Left lung (tissue), 10 donors: ENCODE data around the gene MYCBP. TPM values are rescaled to one million over a fixed set of nuclear protein-coding genes. Genes with fewer than 3 reads are reported as not detected.

Experiments used
- ATAC-seq: fragments of 200-7000 bp; cut with Tn5 transposase; one replicate; pipeline ENCODE4 v1.9.1; 2020; ENCODE audit warnings: moderate library complexity
- DNase-seq, 4 donors: peaks; one replicate each; pipeline ENCODE4 v3.0.0-alpha.2; 2013 to 2020
- H3K27ac ChIP-seq, 2 donors: fragments of 200-600 bp; sonication (generic) in 1 of 2; one replicate each; pipeline versions ENCODE4 v1.5.0 to v1.8.0; 2020 to 2021
- H3K27me3 ChIP-seq, 2 donors: fragments of 200-600 bp; sonication (generic) in 1 of 2; one replicate each; pipeline versions ENCODE4 v1.5.0 to v1.8.0; 2020 to 2021
- H3K36me3 ChIP-seq, 2 donors: fragments of 200-600 bp; sonication (generic) in 1 of 2; one replicate each; pipeline versions ENCODE4 v1.5.0 to v1.8.0; 2020 to 2021
- H3K4me1 ChIP-seq, 2 donors: fragments of 200-600 bp; one replicate each; pipeline ENCODE4 v1.8.0; 2021
- H3K4me3 ChIP-seq, 2 donors: fragments of 200-600 bp; sonication (generic) in 1 of 2; one replicate each; pipeline versions ENCODE4 v1.5.0 to v1.8.0; 2020 to 2021; ENCODE audit warnings: mild to moderate bottlenecking in 1 of 2
- H3K9me3 ChIP-seq, 2 donors: fragments of 200-600 bp; sonication (generic) in 1 of 2; one replicate each; pipeline versions ENCODE4 v1.5.0 to v1.8.0; 2020 to 2021
- intact Hi-C, 2 donors: fragments of 100-400 bp; cut with DNase I; formaldehyde crosslinking; loops; one replicate each; pipeline versions ENCODE4 v1.11.2 to v1.14.2; 2022
- polyA plus RNA-seq, 6 donors: library from polyadenylated mRNA; unstranded; fragments of 120-200 nt; gene quantifications; one replicate each; pipeline ENCODE4 v1.2.1, GENCODE V29; 2013; ENCODE audit not compliant: insufficient read length in 6 of 6
- total RNA-seq, 2 donors: library from RNA; stranded (reverse); fragmentation: NEBNext Ultra II Directional; extraction: Animal tissue kit (Norgen Biotek cat#: 25700); gene quantifications; one replicate each; pipeline ENCODE4 v1.2.1, GENCODE V29; 2021
- TF ChIP-seq, protein P1 (sequence below), 2 donors: fragments of 200-600 bp; sonication (generic) in 1 of 2; IDR thresholded peaks; one replicate each; pipeline versions ENCODE4 v1.5.0 to v1.8.0; 2021; ENCODE audit warnings: antibody characterized with exemption in 2 of 2
- donor health status: DM: no; HTN: yes; CAD: no.
- donor health status: DM: no; HTN: no; CAD: no.

Gene MYCBP
- total and polyA plus RNA-seq, 8 donors = 16.1 to 29.7 (median 22.5) TPM

DNA sequence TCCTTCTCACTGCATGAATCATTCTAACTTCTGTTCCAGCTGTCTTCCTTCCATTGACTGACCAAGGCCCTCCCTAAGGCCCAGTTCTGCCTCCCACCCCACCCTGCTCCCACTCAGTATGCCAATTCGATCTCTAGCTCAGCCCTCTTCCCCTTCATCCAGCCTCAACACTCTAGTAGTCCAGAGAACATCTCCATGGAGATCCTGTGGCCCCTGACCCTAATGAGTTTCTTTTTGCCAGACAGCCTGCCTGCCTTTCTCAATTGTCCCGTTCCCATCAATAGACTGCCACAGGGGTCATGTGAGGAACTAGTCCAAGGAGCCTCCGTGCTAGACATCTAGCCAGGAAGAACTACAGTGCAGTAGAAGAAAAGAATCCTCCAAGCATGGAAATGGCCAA is 40.0 kb downstream of the MYCBP start:
- TF ChIP-seq, protein P1, sequence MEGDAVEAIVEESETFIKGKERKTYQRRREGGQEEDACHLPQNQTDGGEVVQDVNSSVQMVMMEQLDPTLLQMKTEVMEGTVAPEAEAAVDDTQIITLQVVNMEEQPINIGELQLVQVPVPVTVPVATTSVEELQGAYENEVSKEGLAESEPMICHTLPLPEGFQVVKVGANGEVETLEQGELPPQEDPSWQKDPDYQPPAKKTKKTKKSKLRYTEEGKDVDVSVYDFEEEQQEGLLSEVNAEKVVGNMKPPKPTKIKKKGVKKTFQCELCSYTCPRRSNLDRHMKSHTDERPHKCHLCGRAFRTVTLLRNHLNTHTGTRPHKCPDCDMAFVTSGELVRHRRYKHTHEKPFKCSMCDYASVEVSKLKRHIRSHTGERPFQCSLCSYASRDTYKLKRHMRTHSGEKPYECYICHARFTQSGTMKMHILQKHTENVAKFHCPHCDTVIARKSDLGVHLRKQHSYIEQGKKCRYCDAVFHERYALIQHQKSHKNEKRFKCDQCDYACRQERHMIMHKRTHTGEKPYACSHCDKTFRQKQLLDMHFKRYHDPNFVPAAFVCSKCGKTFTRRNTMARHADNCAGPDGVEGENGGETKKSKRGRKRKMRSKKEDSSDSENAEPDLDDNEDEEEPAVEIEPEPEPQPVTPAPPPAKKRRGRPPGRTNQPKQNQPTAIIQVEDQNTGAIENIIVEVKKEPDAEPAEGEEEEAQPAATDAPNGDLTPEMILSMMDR (IDR thresholded peaks at IDR 0.05) = no peak
- H3K9me3 ChIP-seq = no peaks in the 10 kb centered on the region
- peaks cover 0 to 12% of the 10 kb centered on the region in 2 donors for H3K27me3 ChIP-seq
- peaks cover 0 to 5% of the 10 kb centered on the region in 2 donors for H3K36me3 ChIP-seq
- no peak overlapping the region for H3K4me3 ChIP-seq
- no peak overlapping the region for H3K27ac ChIP-seq
- H3K4me1 ChIP-seq = peaks cover 0 to 14% of the 10 kb centered on the region in 2 donors
- DNase-seq = no peak
- intact Hi-C loops = no loop called here
- no peak for ATAC-seq

DNA sequence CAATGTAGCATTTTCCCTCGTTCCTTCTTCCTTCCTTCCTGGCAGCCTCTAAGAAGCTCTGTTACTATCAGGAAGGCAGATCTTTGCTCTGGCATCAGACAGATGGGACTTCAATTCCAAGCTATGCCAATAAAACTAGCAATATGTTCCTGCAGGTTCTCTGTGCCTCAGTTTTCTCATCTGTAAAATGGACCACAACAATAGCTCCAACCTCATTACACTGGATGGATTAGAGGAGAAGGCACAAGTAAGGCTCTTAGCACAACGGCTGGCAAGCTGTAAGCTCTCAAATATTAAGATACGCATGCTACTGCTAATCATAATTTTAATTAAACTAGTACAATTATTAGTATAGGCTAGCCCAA is 40.8 kb downstream of the MYCBP start:
- Histone ChIP-seq H3K27me3 (peaks cover 0 to 12% of the 10 kb centered on the region in 2 donors), H3K36me3 (no peaks in the 10 kb centered on the region)
- intact Hi-C loops = no loop called here

DNA sequence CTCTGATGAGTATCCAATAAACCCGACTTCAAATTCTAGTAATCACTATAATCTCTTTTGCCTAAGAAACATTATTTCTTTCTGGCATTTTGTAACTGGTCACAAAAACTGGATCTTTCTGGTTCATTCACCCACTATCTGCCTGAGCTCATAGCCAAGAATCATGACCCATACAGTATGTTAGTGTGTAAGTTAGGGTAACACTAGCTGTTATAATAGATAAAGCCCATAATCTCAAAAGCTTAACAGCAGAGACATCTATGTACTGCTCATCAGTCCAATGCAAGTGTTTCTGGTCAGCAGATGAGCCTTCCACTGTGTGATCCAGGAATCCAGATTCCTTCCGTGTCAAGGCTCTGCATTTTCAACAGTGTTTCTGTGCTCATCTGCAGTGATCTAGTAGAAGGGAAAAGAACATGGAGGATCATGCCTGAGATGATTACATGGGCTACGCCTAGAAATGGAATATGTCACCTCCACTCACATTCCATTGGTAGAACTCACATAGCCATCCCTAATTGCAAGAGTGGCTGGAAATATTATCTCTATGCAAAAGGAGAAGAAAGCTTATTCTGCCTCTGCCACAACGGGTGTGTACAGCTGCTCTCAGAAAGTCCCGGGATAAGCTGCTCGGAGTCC is 41.3 kb downstream of the MYCBP start:
- TF ChIP-seq, protein P1 (IDR thresholded peaks at IDR 0.05) = no peak
- Histone ChIP-seq H3K4me3 (no peak overlapping the region), H3K9me3 (no peaks in the 10 kb centered on the region), H3K4me1 (peaks cover 0 to 14% of the 10 kb centered on the region in 2 donors), H3K36me3 (no peaks in the 10 kb centered on the region), H3K27ac (no peak overlapping the region), H3K27me3 (peaks cover 0 to 12% of the 10 kb centered on the region in 2 donors)
- DNase-seq (no peak), ATAC-seq (no peak)
- intact Hi-C loops = no loop called here

More for the DNA sequence above, 40.8 kb downstream of the MYCBP start:
- H3K4me1 ChIP-seq = peaks cover 0 to 14% of the 10 kb centered on the region in 2 donors
- no peak overlapping the region for H3K4me3 ChIP-seq
- ATAC-seq (no peak), DNase-seq (no peak)
- no peaks in the 10 kb centered on the region for H3K9me3 ChIP-seq
- TF ChIP-seq, protein P1 (IDR thresholded peaks at IDR 0.05) = no peak
- no peak overlapping the region for H3K27ac ChIP-seq

DNA sequence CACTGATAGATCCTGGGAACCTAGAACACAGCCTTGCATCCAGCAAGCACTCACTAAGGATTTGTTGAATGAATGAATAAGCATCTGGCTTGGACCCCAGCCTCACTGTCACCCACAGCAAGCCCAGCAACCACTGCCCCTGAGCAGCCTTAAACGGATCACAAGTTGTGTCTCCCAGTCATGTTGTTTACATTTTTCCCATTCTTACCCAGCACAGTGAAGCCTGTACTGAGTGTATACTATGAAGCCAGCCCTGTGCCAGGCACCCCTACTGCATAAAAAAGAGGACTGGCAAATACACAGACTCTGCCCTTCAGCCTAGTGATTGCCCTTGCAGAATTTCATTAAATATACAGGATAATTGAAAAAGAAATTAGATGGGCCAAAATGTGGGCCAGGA is 43.8 kb downstream of the MYCBP start:
- intact Hi-C loops = no loop called here
- no peak overlapping the region for H3K4me3 ChIP-seq
- H3K27ac ChIP-seq = no peak overlapping the region
- TF ChIP-seq, protein P1 (IDR thresholded peaks at IDR 0.05) = no peak
- peaks cover 0 to 4% of the 10 kb centered on the region in 2 donors for H3K4me1 ChIP-seq
- no peaks in the 10 kb centered on the region for H3K9me3 ChIP-seq
- no peaks in the 10 kb centered on the region for H3K36me3 ChIP-seq
- ATAC-seq (no peak), DNase-seq (no peak)
- H3K27me3 ChIP-seq = peaks cover 0 to 12% of the 10 kb centered on the region in 2 donors

DNA sequence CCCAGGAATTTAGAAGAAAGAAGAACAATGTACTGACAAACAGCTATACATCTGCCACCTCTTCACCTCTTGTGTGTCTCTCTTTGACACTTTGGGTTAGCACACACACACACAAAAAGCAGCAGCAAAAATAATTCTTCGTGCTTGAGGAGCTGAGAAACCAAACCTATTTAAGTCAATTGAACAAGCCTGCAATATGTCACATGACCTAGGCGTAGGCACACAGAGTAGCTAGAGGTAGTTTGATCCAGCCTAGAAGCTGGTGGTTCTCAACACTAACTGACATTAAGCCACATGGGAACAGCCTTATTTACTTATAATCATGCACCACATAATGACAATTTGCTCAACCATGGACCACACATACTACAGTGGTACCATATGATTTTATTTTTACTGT is 45.8 kb downstream of the MYCBP start:
- no peak for ATAC-seq
- H3K9me3 ChIP-seq = no peaks in the 10 kb centered on the region
- no peak for DNase-seq
- no peak overlapping the region for H3K4me3 ChIP-seq
- intact Hi-C loops = no loop called here
- H3K36me3 ChIP-seq = no peaks in the 10 kb centered on the region
- TF ChIP-seq, protein P1 (IDR thresholded peaks at IDR 0.05) = no peak
- H3K27ac ChIP-seq = no peak overlapping the region
- H3K27me3 ChIP-seq = peaks cover 0 to 12% of the 10 kb centered on the region in 2 donors
- H3K4me1 ChIP-seq = no peaks in the 10 kb centered on the region
